Stimulated activated naive CD4-positive, alpha-beta T cell treated with Interleukin-2 at 50 U/mL for 16 hours (primary cell): ENCODE measurements around the gene SLC2A2.

ENCODE experiments used
- DNase-seq: peaks from one replicate; lab custom pipeline; 2025; lab: John Stamatoyannopoulos, UW

Gene SLC2A2

GRCh38 chr3:171026597-171027293 lies at the start of gene SLC2A2:
Gene SLC2A2 (minus strand): TSS chr3:171026720. CDS start chr3:171026670, 50 bp downstream.
- DNase-seq: no peak

- DNase-seq: no peak
Observed at GRCh38 chr3:171072432-171072831, 45.9 kb upstream of the SLC2A2 start.

GRCh38 chr3:171068658-171069057 lies 42.1 kb upstream of the SLC2A2 start:
- DNase-seq: no peak

DNA sequence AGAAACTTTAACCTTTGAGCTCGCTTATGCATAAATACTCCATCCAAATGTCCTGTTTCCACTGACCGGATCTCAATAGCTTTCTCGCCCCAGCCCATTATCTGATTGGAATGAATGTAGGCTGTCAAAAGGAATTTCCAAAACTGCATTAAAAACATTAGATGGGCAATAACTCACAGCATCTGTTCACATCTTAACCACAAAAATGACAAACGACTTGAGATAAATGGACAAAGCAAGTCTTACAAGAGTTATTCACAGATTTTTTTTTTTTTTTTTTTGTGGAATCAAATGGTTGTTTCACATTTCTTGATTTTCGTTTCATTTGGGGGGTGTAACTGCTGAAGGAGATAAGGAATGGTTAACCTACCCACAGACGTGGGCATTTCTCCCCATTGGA lies 39.7 kb upstream of the SLC2A2 start:
- no peak for DNase-seq

- no peak for DNase-seq
Observed at GRCh38 chr3:171065732-171066131, 39.2 kb upstream of the SLC2A2 start.

DNA sequence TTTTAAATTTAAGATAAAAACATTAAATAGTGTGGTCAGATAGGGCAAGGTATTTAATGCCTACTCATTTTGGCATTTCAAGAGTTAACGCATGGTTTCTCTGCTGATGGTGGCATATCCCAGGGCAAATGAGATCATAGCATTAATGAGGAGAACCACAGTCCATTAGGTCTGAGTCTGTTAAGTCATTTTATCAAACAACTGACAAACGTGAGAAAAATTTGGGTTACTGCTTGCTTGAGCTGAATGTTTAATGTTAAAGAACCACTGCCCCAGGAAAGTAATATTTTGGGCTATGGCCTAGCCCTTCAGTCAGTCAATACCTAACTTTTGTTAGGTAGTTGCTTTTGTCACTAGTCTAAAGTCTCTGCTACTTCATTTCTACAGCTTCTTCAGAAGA lies 37.9 kb upstream of the SLC2A2 start:
- DNase-seq: no peak

- no peak for DNase-seq
Observed at GRCh38 chr3:171061749-171062148, 35.2 kb upstream of the SLC2A2 start.

GRCh38 chr3:171059978-171060377 lies 33.5 kb upstream of the SLC2A2 start:
- DNase-seq: no peak

DNA sequence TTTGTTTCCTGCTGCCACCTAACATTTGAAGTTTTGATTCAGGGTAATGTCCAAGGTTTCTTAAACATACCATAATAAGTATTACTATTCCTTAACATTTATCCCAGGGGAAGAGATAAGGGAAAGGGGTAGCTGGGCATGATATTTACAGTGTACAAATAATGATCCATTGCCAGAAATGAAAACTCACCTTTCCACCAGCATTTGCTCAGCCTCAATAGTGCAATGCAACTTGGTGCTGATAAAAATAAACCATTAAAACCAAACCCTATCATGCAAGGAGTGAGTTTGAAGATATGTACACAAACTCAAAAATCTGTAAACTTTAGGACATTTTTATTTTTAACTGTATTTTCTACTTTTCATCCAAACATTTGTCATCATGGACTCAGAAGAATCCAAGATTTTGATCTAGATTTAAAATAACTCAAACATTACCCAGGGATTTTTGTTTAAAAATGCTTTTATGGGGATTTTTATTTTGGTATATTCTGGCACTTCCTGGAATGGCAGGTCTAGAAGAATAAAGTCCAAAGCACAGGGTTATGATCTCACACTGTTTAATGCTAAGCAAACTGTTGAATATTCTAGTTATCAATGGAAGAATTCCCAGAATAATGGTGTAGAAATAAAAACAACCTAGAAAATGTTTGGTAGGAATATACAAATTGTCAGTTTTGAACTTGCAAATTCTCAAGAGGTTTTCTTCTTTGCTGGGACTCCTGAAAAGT lies 32.5 kb upstream of the SLC2A2 start:
- no peak for DNase-seq

- no peak for DNase-seq
Observed at GRCh38 chr3:171058058-171058457, 31.5 kb upstream of the SLC2A2 start.

DNA sequence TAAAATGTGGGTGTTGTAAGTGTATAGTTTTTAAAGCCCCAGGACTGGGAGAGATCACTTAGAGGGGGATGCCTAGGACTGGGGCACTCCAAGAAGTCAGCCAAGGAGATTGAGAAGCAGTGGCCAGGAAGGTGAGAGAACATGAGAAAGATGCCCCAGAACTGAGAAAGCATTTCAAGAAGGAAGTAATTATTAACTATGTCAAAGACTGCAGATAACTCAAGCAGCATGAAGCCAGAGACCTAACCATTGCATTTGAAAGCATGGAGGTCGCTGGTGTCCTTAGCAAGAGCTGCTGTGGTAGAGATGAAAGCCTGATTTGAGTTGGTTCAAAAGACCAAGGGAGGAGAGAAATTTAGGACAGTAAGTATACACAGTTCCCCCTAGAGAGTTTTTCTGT lies 30.6 kb upstream of the SLC2A2 start:
- DNase-seq: no peak

DNA sequence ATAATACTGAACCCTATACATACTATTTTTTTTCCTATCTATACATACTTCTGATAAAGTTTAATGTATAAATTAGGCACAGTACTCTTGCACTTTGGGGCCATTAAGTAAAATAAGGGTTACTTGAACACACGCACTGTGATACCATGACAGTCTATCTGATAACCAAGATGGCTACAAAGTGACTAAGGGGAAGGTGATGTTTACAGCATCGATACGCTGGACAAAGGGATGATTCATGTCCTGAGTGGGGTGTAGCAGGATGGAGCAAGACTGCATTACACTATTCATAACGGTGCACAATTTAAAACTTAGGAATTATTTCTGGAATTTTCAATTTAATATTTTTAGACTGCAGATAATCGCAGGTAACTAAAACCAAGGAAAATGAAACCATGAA lies 30.0 kb upstream of the SLC2A2 start:
- DNase-seq: no peak

- DNase-seq: no peak
Observed at GRCh38 chr3:171055336-171056178, 29.0 kb upstream of the SLC2A2 start.

DNA sequence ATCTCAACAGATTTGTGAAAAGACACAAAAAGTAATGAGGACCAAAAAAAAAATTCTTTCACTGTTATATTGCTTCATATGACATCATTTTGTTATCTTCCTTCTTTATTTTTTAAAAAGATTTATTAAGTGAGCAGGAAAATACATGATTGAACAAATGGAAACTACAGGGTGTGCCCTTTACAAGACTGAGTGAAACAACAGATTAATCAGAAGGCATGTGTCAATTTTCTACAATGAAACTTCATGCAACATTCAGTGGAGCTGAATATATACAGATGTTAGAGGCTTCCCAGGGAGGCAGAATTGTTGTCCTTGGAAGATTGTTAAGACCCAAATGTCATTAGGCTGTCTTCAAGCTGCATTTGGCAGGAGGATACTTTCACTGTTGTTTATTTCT lies 28.4 kb upstream of the SLC2A2 start:
- DNase-seq: no peak

GRCh38 chr3:171054231-171054630 lies 27.7 kb upstream of the SLC2A2 start:
- DNase-seq: no peak

DNA sequence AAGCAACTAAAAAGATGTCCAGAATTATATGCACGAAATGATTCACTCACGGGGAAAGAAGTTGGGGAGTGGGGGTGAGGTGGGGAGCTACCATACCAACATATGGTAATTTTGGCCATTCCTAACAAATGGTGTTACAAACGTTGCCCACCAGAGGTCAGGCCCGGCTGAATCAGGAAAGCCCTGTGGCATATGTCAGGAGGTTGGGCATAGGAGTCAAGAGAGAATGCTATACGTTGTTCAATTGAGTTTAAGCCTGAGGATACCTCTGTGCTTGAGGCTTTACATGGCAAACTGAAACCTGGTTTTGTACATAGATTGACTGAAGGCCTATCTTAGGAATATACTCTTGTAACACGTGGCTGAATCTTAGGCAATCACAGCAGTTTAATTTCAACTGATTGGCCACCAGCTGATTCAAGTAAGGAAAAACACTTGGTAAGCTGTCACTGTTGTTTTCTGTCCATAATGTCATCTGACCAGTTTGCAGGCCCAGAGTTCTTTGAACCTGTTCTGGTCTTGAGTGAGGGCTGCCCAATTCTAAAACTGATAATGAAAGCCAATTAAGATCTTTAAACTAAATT lies 23.4 kb upstream of the SLC2A2 start:
- peak; percentile 6 for DNase-seq

DNA sequence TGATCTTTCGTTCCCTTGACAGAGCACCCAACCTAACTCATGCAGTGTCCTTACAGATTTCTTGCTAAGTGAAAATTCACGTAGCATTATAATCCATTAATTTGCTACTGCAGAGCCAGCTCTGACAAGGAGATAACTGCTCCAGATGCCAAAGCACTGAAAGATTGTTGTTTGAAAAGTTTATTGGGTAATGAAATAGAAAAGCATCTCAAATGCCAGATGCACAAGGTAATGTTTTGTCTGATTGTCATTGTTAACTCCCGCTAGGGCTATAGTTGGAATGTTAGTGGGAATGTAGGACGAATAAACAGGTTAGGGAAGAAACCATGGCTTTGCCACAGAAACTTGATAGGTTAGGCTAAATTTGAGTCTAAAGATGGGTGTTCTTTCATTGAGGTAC lies 20.2 kb upstream of the SLC2A2 start:
- no peak for DNase-seq

DNA sequence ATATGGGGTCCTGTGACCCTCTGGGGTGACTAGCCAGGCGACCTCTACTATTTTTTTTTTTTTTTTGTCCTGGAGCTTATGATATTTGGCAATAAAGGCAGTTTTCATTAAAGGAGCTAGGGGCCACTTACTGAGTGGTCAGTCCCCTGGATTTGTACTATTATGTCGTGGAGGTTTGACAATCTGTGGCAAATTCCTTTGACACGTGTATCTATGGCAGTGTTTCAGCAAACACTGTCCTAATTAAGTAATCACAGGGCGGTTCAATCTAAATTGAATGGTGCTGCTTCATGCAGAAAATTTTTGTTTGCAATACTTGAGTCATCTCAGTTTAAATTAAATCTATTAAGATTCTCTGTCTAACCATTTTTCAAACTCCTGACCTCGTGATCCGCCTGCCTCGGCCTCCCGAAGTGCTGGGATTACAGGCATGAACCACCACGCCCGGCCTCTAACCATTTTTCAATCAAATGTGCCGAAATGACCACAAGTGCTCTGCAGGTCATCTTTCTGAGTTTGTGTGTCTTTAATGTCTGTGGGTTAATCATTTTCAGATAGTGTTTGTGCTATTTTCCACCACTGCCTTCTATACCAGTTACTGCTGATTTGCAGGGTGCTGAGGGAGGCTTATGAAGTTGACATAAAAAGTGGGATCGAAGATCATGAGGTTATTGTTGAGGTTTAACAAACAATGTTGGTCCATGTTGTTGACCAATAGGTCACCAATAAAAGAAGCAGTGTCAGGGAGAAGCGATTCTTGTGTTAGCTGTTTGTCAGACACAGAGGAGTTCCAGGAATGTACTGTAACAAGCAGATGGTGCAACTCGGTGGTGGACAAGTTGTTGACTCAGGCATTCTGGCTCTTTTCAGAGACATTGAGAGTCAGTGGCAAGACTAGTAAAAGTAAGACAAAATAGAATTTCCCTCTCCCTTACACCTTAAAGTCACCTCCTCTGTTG lies 18.6 kb upstream of the SLC2A2 start:
- DNase-seq: no peak

DNA sequence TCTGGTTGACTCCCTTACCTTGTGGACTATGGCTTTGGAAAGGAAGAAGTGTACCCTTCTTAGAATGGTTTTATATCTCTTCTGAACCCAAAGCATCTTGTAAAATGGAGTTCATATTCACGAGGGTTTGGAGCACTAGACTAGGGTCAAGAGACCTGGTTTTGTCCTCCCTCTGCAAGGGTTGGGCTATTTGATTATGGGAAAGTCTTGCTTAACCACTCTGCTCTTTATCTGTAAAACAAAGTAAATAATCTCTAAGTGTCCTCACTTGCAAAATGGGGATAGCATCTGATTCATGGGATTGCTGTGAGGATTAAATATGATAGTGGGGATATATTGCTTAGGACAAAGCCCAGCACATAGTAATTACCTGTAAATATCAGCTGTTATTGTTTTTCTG lies 17.9 kb upstream of the SLC2A2 start:
- no peak for DNase-seq

DNA sequence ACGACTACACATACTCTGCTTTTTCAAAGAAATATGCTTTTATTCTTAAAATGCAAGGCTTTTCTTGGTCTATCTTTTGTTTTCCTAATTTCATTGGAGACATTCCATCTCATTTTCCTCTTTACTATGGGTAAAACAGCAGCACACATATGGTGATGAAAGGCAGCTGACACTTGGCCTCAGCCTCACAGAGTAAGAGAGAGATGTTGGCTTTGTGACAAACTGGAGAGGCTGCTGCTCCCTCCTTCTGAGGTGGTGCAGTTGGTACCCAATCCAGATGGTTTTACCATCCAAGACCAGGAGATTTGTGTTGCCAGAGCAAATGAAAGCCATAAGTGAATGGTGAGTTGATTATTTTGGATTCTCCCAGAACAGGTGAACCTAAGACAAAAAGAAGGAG lies 13.2 kb upstream of the SLC2A2 start:
- no peak for DNase-seq

DNA sequence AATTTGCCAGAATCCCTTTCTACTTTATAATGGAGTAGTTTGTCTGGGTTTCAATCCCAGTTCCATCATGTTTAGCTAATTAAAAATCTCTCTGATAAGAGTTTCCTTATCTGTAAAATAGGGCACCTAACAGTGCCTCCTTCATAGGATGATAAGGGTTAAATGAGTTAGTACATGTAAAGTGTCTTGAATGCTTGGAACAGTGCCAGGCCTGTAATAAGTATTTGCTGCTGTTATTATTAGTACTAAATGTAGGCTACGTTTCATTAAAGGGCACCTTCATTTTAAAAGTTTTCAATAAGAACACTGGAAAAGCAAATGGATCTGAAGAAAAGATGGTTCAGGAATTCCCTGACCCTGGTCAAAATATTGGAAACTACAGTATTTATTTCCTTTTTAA lies 11.8 kb upstream of the SLC2A2 start:
- no peak for DNase-seq
